Left lung (tissue), 10 donors: ENCODE measurements around the gene BBS9. TPM values are rescaled to one million over a fixed set of nuclear protein-coding genes. Genes with fewer than 3 reads are reported as not detected.

Experiments
- ATAC-seq: fragments of 200-7000 bp; cut with Tn5 transposase; one replicate; pipeline ENCODE4 v1.9.1; 2020; ENCODE audit warnings: moderate library complexity
- DNase-seq, 4 donors: peaks; one replicate each; pipeline ENCODE4 v3.0.0-alpha.2; 2013 to 2020
- H3K27ac ChIP-seq, 2 donors: fragments of 200-600 bp; sonication (generic) in 1 of 2; one replicate each; pipeline versions ENCODE4 v1.5.0 to v1.8.0; 2020 to 2021
- H3K27me3 ChIP-seq, 2 donors: fragments of 200-600 bp; sonication (generic) in 1 of 2; one replicate each; pipeline versions ENCODE4 v1.5.0 to v1.8.0; 2020 to 2021
- H3K36me3 ChIP-seq, 2 donors: fragments of 200-600 bp; sonication (generic) in 1 of 2; one replicate each; pipeline versions ENCODE4 v1.5.0 to v1.8.0; 2020 to 2021
- H3K4me1 ChIP-seq, 2 donors: fragments of 200-600 bp; one replicate each; pipeline ENCODE4 v1.8.0; 2021
- H3K4me3 ChIP-seq, 2 donors: fragments of 200-600 bp; sonication (generic) in 1 of 2; one replicate each; pipeline versions ENCODE4 v1.5.0 to v1.8.0; 2020 to 2021; ENCODE audit warnings: mild to moderate bottlenecking in 1 of 2
- H3K9me3 ChIP-seq, 2 donors: fragments of 200-600 bp; sonication (generic) in 1 of 2; one replicate each; pipeline versions ENCODE4 v1.5.0 to v1.8.0; 2020 to 2021
- intact Hi-C, 2 donors: fragments of 100-400 bp; cut with DNase I; formaldehyde crosslinking; loops; one replicate each; pipeline versions ENCODE4 v1.11.2 to v1.14.2; 2022
- polyA plus RNA-seq, 6 donors: library from polyadenylated mRNA; unstranded; fragments of 120-200 nt; gene quantifications; one replicate each; pipeline ENCODE4 v1.2.1, GENCODE V29; 2013; ENCODE audit not compliant: insufficient read length in 6 of 6
- total RNA-seq, 2 donors: library from RNA; stranded (reverse); fragmentation: NEBNext Ultra II Directional; extraction: Animal tissue kit (Norgen Biotek cat#: 25700); gene quantifications; one replicate each; pipeline ENCODE4 v1.2.1, GENCODE V29; 2021
- TF ChIP-seq, protein P1 (sequence below), 2 donors: fragments of 200-600 bp; sonication (generic) in 1 of 2; IDR thresholded peaks; one replicate each; pipeline versions ENCODE4 v1.5.0 to v1.8.0; 2021; ENCODE audit warnings: antibody characterized with exemption in 2 of 2
- donor health status: DM: no; HTN: yes; CAD: no.
- donor health status: DM: no; HTN: no; CAD: no.

Gene BBS9
- total and polyA plus RNA-seq, 8 donors: 14.5 to 25.1 (median 19.1) TPM

DNA sequence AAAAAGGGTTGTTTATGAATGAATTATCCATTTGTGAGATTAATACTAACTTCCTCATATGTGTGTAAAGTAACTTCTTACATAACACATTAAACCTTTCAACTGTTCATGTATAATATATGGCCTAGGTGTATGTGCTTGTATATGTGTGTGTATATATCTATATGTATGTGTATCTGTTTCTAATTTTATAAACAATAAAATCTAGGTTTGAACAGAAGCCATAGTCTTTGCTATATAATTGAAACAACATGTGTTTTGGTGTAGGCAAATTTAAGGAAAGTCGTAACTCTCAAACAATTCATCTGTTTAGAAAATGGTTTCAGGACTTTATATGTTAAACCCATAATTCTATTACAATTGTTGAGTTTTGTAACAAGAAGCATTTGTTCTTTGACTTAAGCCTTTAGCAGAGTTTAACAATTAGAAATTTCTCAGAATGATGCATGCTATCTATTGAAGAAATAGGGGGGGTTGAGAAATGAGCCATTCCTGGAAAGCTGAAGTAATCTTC is 103.3 kb downstream of the BBS9 start:
- TF ChIP-seq, protein P1, sequence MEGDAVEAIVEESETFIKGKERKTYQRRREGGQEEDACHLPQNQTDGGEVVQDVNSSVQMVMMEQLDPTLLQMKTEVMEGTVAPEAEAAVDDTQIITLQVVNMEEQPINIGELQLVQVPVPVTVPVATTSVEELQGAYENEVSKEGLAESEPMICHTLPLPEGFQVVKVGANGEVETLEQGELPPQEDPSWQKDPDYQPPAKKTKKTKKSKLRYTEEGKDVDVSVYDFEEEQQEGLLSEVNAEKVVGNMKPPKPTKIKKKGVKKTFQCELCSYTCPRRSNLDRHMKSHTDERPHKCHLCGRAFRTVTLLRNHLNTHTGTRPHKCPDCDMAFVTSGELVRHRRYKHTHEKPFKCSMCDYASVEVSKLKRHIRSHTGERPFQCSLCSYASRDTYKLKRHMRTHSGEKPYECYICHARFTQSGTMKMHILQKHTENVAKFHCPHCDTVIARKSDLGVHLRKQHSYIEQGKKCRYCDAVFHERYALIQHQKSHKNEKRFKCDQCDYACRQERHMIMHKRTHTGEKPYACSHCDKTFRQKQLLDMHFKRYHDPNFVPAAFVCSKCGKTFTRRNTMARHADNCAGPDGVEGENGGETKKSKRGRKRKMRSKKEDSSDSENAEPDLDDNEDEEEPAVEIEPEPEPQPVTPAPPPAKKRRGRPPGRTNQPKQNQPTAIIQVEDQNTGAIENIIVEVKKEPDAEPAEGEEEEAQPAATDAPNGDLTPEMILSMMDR (IDR thresholded peaks at IDR 0.05): no peak
- DNase-seq (no peak), ATAC-seq (no peak)
- H3K36me3 ChIP-seq: no peaks in the 10 kb centered on the region
- H3K4me1 ChIP-seq: no peaks in the 10 kb centered on the region
- no peaks in the 10 kb centered on the region for H3K27me3 ChIP-seq
- no peak overlapping the region for H3K4me3 ChIP-seq
- H3K27ac ChIP-seq: no peak overlapping the region
- intact Hi-C loops: no loop called here
- H3K9me3 ChIP-seq: no peaks in the 10 kb centered on the region

DNA sequence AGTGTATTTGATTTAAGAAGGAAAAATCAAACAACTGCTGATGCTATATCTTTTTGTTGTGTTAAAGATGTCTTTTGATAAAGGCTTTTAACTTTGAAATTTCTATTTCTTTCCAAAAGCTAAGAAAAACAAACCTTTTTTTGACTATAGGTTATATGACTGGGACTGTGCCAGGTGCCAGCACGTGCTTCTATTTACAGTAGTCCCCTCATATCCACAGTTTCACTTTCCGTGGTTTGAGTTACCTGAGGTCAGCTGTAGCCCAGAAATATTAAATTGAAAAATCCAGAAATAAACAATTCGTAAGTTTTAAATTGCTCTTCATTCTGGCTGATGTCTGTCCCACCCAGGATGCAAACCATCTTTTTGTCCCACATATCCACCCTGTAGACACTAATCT is 104.3 kb downstream of the BBS9 start:
- ATAC-seq: no peak
- no peaks in the 10 kb centered on the region for H3K4me1 ChIP-seq
- TF ChIP-seq, protein P1 (IDR thresholded peaks at IDR 0.05): no peak
- no peaks in the 10 kb centered on the region for H3K36me3 ChIP-seq
- no peak for DNase-seq
- no peak overlapping the region for H3K27ac ChIP-seq
- H3K27me3 ChIP-seq: no peaks in the 10 kb centered on the region
- intact Hi-C loops: no loop called here
- H3K4me3 ChIP-seq: no peak overlapping the region
- no peaks in the 10 kb centered on the region for H3K9me3 ChIP-seq

DNA sequence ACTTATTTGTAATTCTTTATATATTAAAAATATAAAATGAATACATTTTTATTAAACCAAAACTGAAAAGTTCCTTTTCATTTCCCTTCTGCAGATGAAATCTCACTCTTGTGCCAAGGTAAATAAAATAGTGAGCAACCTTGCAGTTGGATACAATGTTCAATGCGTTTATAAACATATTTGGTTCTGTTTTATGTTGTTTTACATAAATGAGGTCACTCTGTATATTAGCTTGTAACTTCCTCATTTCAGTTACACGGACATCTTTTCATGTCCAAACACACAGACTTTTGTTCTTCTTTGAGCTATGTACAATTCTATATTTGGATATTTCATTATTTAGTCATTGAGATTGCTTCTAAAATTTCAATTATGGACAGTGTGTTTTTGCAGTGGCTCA is 107.7 kb downstream of the BBS9 start:
- Histone ChIP-seq H3K27ac (no peak overlapping the region), H3K27me3 (no peaks in the 10 kb centered on the region), H3K36me3 (no peaks in the 10 kb centered on the region), H3K4me1 (no peaks in the 10 kb centered on the region), H3K9me3 (no peaks in the 10 kb centered on the region), H3K4me3 (no peak overlapping the region)
- no peak for ATAC-seq
- intact Hi-C loops: no loop called here
- TF ChIP-seq, protein P1 (IDR thresholded peaks at IDR 0.05): no peak
- DNase-seq: no peak

DNA sequence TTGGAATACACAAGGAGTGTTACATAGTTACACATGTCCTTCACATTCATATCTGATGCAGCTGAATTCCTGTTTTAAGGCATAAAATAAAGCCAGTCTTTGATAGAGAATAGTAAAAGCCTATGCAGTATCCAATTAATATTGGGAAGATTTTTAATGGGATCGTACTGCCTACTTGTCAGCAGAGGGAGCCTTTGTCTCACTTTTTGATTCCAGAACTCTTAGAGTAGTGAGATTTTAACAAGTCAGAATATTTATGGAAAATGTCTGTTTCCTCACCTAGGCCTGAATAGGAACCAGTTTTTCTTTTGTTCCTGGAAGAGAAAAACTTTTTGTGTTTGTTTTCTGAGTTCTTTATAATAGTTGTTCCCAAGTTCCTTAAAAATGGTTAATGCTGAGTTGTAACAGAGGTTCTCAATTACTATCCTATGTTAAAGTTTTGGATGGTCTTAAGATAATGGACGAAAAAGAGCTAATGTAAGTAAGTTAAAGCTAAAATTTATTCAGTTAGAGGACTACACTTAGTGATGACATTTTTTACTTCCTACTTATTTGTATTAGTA is 114.0 kb downstream of the BBS9 start:
- Histone ChIP-seq H3K27ac (no peak overlapping the region), H3K36me3 (no peaks in the 10 kb centered on the region), H3K4me3 (no peak overlapping the region), H3K9me3 (no peaks in the 10 kb centered on the region), H3K4me1 (no peaks in the 10 kb centered on the region), H3K27me3 (no peaks in the 10 kb centered on the region)
- ATAC-seq (peak; percentile 93), DNase-seq (peak in 2 of 4 donors; percentile 56 to 64)
- intact Hi-C loops: no loop called here
- TF ChIP-seq, protein P1 (IDR thresholded peaks at IDR 0.05): peak; percentile 27 to 56

DNA sequence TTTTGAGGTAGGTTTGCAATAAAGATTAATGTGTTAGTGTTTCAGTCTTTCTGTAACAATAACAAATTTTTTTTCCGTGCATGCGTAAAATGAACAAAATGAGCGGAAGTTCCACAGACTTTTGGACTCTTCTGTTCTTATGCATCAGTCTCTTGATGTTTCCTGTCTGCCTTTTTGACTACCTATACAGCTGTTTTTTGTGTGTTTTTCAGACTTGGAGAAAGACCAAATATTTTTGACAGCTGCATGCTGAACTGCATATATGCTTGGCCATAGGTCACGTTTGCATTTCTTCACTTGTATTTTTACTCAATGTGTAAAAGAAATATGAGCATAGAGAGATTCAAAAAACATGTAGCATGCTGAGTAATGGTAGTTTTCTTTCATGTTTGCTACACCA is 119.3 kb downstream of the BBS9 start:
- ATAC-seq (no peak), DNase-seq (peak in 1 of 4 donors; percentile 19)
- Histone ChIP-seq H3K27ac (no peak overlapping the region), H3K27me3 (no peaks in the 10 kb centered on the region), H3K36me3 (no peaks in the 10 kb centered on the region), H3K4me1 (peaks cover 0 to 3% of the 10 kb centered on the region in 2 donors), H3K9me3 (no peaks in the 10 kb centered on the region), H3K4me3 (no peak overlapping the region)
- intact Hi-C loops: no loop called here
- TF ChIP-seq, protein P1 (IDR thresholded peaks at IDR 0.05): no peak
